ENCODE measurements around the gene ABCA9.

The ABCA9 gene

GRCh38 chr17:69064476-69064875 is 3.7 kb upstream of the ABCA9 start:
- H4K20me1 ChIP-seq (ENCODE audit: insufficient read depth, low read length) = no peaks in the 10 kb centered on the region
- no peak overlapping the region for H2AFZ ChIP-seq (ENCODE audit: low read depth, low read length)
- H3K27me3 ChIP-seq (ENCODE audit: low read depth, low read length) = no peaks in the 10 kb centered on the region
- no peaks in the 10 kb centered on the region for H3K9me3 ChIP-seq (ENCODE audit: insufficient read depth, low read length)
- no peak overlapping the region for H3K27ac ChIP-seq (ENCODE audit: low read length)
- H3K4me1 ChIP-seq (ENCODE audit: low read length) = peaks cover 15% of the 10 kb centered on the region
- H3K4me2 ChIP-seq (ENCODE audit: low read length) = no peak overlapping the region
- TF ChIP-seq EZH2phosphoT487 (IDR thresholded peaks at IDR 0.05; ENCODE audit: low read depth) (no peak), CTCF (IDR thresholded peaks at IDR 0.05; ENCODE audit: low read depth, low read length) (no peak)
- H3K4me3 ChIP-seq (ENCODE audit: low read length) = no peak overlapping the region
- H3K36me3 ChIP-seq (replicated peaks; ENCODE audit: low read depth, low read length) = no peaks in the 10 kb centered on the region
- no peaks in the 10 kb centered on the region for H3K79me2 ChIP-seq (ENCODE audit: low read length)
- no peak overlapping the region for H3K9ac ChIP-seq (ENCODE audit: low read length)

GRCh38 chr17:69064001-69064400 is 3.3 kb upstream of the ABCA9 start:
- no peaks in the 10 kb centered on the region for H3K27me3 ChIP-seq (ENCODE audit: low read depth, low read length)
- H3K4me3 ChIP-seq (ENCODE audit: low read length) = no peak overlapping the region
- no peak overlapping the region for H3K27ac ChIP-seq (ENCODE audit: low read length)
- no peaks in the 10 kb centered on the region for H4K20me1 ChIP-seq (ENCODE audit: insufficient read depth, low read length)
- H3K4me1 ChIP-seq (ENCODE audit: low read length) = peaks cover 15% of the 10 kb centered on the region
- no peak for TF ChIP-seq EZH2phosphoT487 (IDR thresholded peaks at IDR 0.05; ENCODE audit: low read depth)
- TF ChIP-seq CTCF (IDR thresholded peaks at IDR 0.05; ENCODE audit: low read depth, low read length) = no peak
- no peaks in the 10 kb centered on the region for H3K79me2 ChIP-seq (ENCODE audit: low read length)
- no peak overlapping the region for H3K4me2 ChIP-seq (ENCODE audit: low read length)
- H3K36me3 ChIP-seq (replicated peaks; ENCODE audit: low read depth, low read length) = no peaks in the 10 kb centered on the region
- H2AFZ ChIP-seq (ENCODE audit: low read depth, low read length) = no peak overlapping the region
- H3K9ac ChIP-seq (ENCODE audit: low read length) = no peak overlapping the region
- no peaks in the 10 kb centered on the region for H3K9me3 ChIP-seq (ENCODE audit: insufficient read depth, low read length)

GRCh38 chr17:69062860-69063581 is 2.3 kb upstream of the ABCA9 start:
- no peak for TF ChIP-seq EZH2phosphoT487 (IDR thresholded peaks at IDR 0.05; ENCODE audit: low read depth)
- TF ChIP-seq CTCF (IDR thresholded peaks at IDR 0.05; ENCODE audit: low read depth, low read length) = no peak
- Histone ChIP-seq H3K27ac (ENCODE audit: low read length) (no peak overlapping the region), H3K4me3 (ENCODE audit: low read length) (no peak overlapping the region), H3K36me3 (replicated peaks; ENCODE audit: low read depth, low read length) (no peaks in the 10 kb centered on the region), H3K79me2 (ENCODE audit: low read length) (no peaks in the 10 kb centered on the region), H2AFZ (ENCODE audit: low read depth, low read length) (no peak overlapping the region), H4K20me1 (ENCODE audit: insufficient read depth, low read length) (no peaks in the 10 kb centered on the region), H3K4me1 (ENCODE audit: low read length) (peaks cover 15% of the 10 kb centered on the region), H3K9me3 (ENCODE audit: insufficient read depth, low read length) (no peaks in the 10 kb centered on the region), H3K4me2 (ENCODE audit: low read length) (no peak overlapping the region), H3K9ac (ENCODE audit: low read length) (no peak overlapping the region), H3K27me3 (ENCODE audit: low read depth, low read length) (no peaks in the 10 kb centered on the region)

GRCh38 chr17:69061721-69062556 is 1.2 kb upstream of the ABCA9 start:
- H3K4me1 ChIP-seq (ENCODE audit: low read length) = peaks cover 15% of the 10 kb centered on the region
- no peak overlapping the region for H3K4me3 ChIP-seq (ENCODE audit: low read length)
- H3K27me3 ChIP-seq (ENCODE audit: low read depth, low read length) = no peaks in the 10 kb centered on the region
- H3K9me3 ChIP-seq (ENCODE audit: insufficient read depth, low read length) = no peaks in the 10 kb centered on the region
- no peak for TF ChIP-seq CTCF (IDR thresholded peaks at IDR 0.05; ENCODE audit: low read depth, low read length)
- TF ChIP-seq EZH2phosphoT487 (IDR thresholded peaks at IDR 0.05; ENCODE audit: low read depth) = no peak
- no peaks in the 10 kb centered on the region for H4K20me1 ChIP-seq (ENCODE audit: insufficient read depth, low read length)
- H3K27ac ChIP-seq (ENCODE audit: low read length) = no peak overlapping the region
- H3K36me3 ChIP-seq (replicated peaks; ENCODE audit: low read depth, low read length) = no peaks in the 10 kb centered on the region
- H3K79me2 ChIP-seq (ENCODE audit: low read length) = no peaks in the 10 kb centered on the region
- H3K4me2 ChIP-seq (ENCODE audit: low read length) = no peak overlapping the region
- H2AFZ ChIP-seq (ENCODE audit: low read depth, low read length) = no peak overlapping the region
- no peak overlapping the region for H3K9ac ChIP-seq (ENCODE audit: low read length)

All from OCI-LY3 (cell line).